Kasumi-1 (cell line): ENCODE results near the gene CLCN6.
A peak's percentile ranks its signal among the peaks of the same experiment; 100 is the strongest.
"Not testable (repeated sequence)": the region's sequence is repeated elsewhere in the genome, so short reads cannot be mapped to it uniquely, and the experiment has no call there.

Experiments used
- DNase-seq, 2 experiments: peaks; one replicate each; lab custom pipeline; 2025; lab: John Stamatoyannopoulos, UW

The CLCN6 gene

GRCh38 chr1:11796036-11796828 lies 9.8 kb upstream of the CLCN6 start:
- DNase-seq = no peak

- no peak for DNase-seq
Observed at GRCh38 chr1:11797525-11798216, 8.3 kb upstream of the CLCN6 start.

GRCh38 chr1:11799099-11799498 lies 6.9 kb upstream of the CLCN6 start:
- no peak for DNase-seq

DNA sequence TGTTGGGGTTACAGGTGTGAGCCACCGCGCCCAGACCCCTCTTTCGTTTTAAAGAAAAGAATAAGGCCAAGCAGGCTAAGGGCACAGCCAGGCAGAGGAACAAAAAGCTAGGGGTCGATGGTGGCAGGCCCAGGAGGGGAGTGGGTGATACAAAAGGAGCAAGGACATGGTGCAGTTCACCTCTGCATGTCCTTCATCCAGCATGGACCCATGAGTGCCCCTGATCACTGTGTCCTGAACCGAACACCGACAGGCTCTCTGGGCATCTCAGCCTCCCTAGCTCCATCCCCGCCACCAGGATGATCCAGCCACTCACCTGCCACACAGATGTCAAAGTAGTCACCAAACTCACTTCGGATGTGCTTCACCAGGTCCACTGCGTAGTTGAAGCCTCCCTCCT lies 6.1 kb upstream of the CLCN6 start:
- DNase-seq = no peak

GRCh38 chr1:11800391-11800755 lies 5.6 kb upstream of the CLCN6 start:
- DNase-seq = no peak

DNA sequence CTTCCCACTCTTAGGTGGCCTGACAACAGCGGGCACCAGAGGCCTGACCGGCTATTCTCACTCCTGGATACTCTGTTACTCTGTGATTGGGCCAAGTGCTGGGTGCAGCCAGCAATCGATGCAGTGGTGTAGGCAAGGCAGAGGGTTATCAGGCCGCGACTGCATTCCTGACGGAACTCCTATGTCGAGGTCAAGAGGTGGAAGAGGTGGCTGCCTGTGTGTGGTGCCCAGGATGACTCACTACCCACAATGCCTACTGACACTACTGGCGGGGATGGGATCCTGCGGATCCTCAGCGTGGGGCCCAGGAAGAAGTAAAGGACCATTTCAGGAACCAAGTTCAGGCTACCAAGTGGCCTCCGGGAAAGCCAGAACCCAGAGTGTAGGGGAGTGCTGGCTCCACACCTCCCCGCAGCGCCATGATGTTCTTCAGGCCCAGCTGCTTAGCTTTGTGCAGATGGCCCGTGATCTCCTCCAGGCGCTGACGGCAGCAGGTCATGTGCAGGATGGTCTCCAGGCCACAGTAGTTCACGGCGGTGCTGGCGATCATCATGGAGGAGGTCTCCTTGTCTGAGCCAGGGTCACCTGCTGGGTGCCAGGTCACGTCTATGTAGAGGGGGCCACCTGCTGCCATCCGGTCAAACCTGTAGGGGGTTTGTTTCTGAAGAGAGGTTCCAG lies 5.1 kb upstream of the CLCN6 start:
- no peak for DNase-seq

DNA sequence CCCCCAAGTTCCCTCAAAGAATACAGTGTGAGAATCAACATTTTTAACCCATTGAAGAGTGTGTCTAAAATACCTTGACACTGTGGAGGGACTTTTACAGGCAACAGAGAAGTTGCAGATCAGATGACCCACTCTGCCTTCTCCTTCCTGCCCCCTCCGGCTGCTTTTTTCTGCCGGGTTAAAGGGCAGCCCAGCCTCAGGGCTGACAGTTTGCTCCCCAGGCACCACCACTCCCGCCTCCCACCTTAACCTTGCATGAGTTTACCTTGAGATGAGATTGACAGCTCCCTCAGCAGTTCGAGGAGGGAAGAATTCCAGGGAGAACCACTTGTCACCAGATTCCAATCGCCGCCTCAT lies 3.4 kb upstream of the CLCN6 start:
- DNase-seq = no peak

DNA sequence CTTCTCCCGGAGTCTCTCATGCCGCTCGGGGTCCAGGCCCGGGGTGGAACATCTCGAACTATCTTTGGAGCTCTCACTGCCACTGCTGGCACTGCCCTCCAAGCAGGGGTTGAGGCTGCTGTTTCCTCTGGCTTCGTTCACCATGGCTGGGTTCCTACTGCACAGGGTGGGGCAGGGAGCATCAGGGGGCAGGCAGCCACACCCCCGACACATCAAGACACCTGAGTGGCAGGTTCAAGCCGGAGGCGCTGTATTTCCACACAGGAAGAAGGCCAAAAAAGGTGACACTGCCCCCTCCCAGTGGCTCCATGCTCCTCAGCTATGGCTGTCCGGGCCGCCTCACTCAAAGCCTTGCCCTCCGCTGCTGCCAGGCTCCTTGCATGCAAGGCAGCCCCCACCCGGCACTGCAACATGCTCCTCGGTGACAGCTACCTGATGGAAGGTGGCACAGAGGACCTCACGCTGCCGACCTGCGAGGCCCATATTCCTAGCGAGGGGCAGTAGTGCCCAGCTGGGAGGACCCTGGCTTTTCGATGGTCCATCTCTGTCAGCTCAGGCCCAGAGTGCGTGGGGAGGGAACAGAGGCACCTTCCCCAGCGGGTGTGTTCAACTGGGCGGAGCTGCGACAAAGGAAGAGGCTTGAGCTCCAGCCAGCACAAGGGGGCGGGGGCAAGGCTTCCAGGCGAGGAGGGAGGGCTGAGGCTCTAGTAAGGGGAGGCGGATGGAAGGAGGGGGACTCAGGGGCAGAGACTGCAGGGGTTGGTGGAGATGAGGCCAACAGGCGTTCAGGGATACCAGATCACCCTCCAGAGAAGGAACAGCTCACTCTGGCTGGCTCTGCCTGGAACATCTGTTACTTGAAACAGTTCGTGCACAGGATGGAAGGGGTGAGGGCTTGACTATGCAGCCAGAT lies 2.8 kb upstream of the CLCN6 start:
- peak; percentile 58 to 70 for DNase-seq

DNA sequence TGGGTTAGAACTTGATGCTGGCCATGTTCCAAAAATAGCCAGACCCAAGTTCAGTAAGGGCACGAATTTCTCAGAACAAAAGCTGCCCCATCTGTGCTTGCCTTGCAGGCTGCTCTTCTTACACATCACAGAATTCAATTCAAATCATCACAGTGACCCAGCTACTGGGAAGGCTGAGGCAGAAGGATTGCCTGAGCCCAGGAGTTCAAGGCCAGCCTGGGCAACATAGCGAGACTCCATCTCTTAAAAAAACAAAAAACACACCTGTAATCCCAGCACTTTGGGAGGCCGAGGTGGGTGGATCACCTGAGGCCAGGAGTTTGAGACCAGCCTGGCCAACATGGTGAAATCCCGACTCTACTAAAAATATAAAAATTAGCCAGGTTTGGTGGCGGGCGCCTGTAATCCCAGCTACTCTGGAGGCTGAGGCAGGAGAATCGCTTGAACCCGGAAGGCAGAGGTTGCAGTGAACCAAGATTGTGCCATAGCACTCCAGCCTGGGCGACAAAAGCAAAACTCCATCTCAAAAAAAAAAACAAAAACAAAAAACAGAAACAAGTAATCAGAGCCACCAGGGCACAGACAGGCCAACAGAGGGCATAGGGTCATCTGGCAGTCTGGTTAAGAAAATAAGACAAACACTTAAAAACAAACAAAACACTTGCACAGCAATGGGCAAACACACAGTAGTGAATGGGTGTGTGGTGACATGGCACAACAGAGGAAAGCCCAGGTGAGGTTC lies 1.9 kb upstream of the CLCN6 start:
- DNase-seq = not testable (repeated sequence)

DNA sequence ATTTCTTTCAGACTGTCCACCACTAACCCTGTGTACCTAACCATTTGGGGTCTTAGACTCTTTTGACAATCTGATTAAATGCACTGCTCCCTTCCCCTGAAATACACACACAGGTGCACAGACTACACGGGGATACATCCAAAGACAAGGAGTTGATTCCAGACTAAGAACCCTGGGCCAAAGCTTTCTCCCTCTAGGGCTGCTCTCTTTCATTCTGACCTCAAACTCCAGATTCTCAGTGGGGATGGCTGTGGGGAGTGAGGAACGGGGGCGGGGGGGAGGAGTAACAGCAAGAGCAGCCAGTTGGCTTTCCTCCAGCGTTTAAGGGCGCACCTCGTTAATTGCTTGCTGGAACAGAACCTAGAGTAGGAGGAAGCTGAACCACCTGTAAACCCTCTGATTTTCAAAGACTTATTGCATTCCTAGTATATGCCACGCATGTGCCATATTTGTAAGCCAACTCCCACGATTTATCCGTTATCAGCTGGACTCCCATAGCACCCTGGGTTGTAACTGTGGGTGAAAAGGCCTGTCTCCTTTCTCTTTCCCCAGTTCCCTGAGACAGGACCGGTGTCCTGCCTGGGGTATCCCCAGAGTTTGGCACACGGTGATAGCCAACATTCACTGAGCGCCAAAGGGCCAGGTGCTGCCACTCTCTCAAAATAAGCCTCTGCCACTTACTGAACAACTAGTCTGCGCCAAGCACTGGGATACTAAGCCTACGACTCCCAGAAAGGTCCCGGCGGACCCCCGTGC lies 1.1 kb upstream of the CLCN6 start:
- peak; percentile 21 to 24 for DNase-seq

DNA sequence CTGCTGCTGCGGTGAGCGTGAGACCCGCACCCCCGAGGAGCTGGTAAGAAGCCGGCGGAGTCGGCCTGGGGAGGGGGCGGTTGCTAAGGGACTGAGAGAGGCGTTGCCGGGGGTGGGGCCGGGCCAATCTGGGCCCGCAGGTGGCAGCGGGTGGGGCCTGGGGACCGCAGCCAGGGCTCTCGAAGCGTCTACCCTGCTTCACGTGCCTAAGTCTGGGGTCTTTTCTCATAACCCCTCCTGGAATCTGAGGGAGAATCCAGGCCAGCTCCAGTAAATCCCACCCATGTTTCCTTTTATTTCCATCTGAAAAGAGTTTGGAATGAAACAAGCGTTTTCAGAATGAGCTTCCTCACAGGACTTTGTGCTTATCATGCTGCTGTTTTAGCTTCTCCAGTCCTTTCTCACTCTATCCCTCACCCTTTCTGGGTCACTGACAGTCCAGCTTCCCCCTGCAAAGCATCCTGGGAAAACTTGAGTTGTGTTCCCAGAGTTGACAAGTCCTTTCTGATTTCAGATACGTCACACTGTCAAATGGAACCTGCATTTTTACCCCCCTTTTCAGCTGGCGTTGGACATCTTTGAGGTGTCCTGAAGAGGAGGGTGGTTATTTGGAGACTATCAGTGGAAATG lies 431 bp downstream of the CLCN6 start:
- peak; percentile 55 to 73 for DNase-seq

- DNase-seq = no peak
Observed at GRCh38 chr1:11807133-11807532, 1.1 kb downstream of the CLCN6 start.

DNA sequence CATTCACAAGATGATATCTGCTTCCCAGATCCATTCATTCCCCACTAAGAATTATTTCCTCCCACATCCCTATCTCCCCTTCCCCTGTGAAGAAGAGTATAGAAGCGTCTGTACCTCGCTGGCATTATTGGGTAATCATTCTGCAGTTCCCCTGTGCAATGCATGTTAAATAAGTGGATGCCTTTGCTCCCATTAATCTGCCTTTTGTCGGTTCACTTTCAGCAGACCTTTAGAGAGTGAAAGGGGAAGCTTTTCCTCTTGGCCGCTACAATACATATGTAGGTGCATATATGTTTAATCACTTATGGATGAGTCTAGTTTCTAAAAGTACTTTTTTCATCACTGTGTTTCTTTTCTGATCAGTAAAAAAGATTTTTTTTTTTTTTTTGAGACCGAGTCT lies 7.0 kb downstream of the CLCN6 start:
- no peak for DNase-seq

GRCh38 chr1:11817192-11817591 lies 11.2 kb downstream of the CLCN6 start:
- no peak for DNase-seq

DNA sequence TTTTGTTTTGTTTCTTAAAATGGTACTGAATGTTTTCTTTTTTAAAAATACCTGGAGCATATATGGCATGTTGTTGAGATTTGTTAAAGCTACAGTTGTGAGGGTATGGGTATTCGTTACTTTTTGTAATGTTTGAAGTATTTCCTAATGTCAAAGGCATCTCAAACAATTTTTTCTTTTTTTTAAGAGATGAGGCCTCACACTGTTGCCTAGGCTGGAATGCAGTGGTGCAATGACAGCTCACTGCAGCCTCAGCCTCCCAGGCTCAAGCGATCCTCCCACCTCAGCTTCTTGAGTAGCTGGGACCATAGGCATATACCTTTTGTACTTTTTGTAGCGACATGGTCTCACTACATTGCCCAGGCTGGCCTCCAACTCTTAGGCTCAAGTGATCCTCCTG lies 16.1 kb downstream of the CLCN6 start:
- no peak for DNase-seq

DNA sequence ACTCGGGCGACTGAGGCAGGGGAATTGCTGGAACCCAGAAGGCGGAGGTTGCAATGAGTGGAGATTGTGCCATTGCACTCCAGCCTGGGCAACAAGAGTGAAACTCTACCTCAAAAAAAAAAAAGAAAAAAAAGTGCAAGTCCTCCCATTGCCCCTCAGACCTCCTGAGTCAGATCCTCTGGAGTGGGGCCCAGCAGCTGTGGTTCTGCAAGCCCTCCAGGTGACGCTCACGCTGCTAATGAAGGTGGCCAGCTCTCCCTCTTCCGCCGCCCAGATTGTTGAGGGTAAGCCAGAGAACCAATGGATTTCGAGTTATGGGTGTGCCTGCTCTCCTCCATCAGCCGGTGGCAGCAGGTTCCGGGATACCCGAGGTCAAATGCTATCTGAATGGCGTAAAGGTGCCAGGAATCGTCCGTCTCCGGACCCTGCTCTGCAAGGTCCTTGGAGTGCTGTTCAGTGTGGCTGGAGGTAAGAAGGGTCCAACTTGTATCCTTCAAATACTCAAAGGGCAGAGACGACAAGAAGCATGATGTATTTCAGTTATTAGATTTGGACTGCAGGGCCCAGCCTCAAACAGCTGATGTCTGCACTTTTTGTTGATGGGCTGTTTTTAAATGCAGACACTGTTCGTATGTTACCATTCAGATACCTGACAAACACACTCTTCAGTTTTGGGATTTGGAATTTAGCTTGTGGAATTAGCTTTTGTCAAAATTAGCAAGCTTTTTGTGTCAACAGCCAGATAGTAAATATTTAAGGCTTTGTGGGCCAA lies 17.6 kb downstream of the CLCN6 start:
- no peak for DNase-seq

DNA sequence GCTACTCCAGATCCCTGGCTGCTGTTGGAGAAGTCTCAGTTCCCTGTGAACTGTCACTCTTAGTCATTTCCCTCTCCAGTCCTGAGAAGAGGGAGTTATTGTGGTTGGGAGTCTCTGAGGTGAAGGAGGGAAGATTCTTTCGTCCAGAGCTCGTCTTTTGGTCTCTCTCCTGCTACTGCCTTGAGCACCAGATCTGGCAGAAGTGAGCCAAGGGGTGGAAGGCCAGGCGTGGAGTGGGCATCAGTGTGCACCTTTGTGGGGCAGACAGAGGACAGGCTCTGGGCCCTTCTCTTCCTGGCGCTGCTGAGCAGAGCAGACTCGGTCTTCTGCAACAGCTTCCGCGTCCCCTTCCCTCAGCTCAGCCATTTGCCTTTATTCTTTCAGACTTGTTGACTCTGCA lies 19.1 kb downstream of the CLCN6 start:
- DNase-seq = no peak

GRCh38 chr1:11826946-11827345 lies 21.0 kb downstream of the CLCN6 start:
- DNase-seq = no peak

- no peak for DNase-seq
Observed at GRCh38 chr1:11828511-11828910, 22.5 kb downstream of the CLCN6 start.
